H9 (cell line): ENCODE measurements around the gene MMEL1. TPM values are rescaled to one million over a fixed set of nuclear protein-coding genes. Genes with fewer than 3 reads are reported as not detected.

ENCODE experiments used
- DNase-seq: peaks from one replicate; pipeline ENCODE4 v3.0.0-alpha.2; 2017
- H2AFZ ChIP-seq: one replicate; pipeline ENCODE4 v1.6.1; 2013; ENCODE audit warnings: mild to moderate bottlenecking, low read length, control low read depth, moderate library complexity
- H2AK5ac ChIP-seq: 2 replicates; pipeline ENCODE4 v1.6.1; 2013; ENCODE audit warnings: low read length, control low read depth, mixed read lengths; ENCODE audit not compliant: insufficient read length
- H2BK120ac ChIP-seq: one replicate; pipeline ENCODE4 v1.6.1; 2013; ENCODE audit warnings: low read depth, mild to moderate bottlenecking, low read length, control low read depth, inconsistent platforms; ENCODE audit not compliant: poor library complexity, severe bottlenecking
- H2BK12ac ChIP-seq: 2 replicates; pipeline ENCODE4 v1.6.1; 2013; ENCODE audit warnings: low read length, control low read depth, mixed read lengths, low read depth; ENCODE audit not compliant: insufficient read length
- H2BK15ac ChIP-seq: 2 replicates; pipeline ENCODE4 v1.6.1; 2013; ENCODE audit warnings: low read depth, low read length, control low read depth
- H2BK20ac ChIP-seq: one replicate; pipeline ENCODE4 v1.6.1; 2013; ENCODE audit warnings: low read depth, mild to moderate bottlenecking, low read length, control low read depth, inconsistent platforms; ENCODE audit not compliant: poor library complexity, severe bottlenecking
- H2BK5ac ChIP-seq: 2 replicates; pipeline ENCODE4 v1.6.1; 2013; ENCODE audit warnings: low read length, control low read depth, mixed read lengths; ENCODE audit not compliant: insufficient read length
- H3K14ac ChIP-seq: 2 replicates; pipeline ENCODE4 v1.6.1; 2013; ENCODE audit warnings: low read length, control low read depth; ENCODE audit not compliant: insufficient read depth
- H3K18ac ChIP-seq: 2 replicates; pipeline ENCODE4 v1.6.1; 2013; ENCODE audit warnings: low read depth, mild to moderate bottlenecking, mixed read lengths, low read length, control low read depth; ENCODE audit not compliant: insufficient read length
- H3K23ac ChIP-seq: 2 replicates; pipeline ENCODE4 v1.6.1; 2013; ENCODE audit warnings: low read length, control low read depth, mixed read lengths, low read depth; ENCODE audit not compliant: insufficient read length
- H3K23me2 ChIP-seq: 2 replicates; pipeline ENCODE4 v1.6.1; 2013; ENCODE audit warnings: low read depth, mild to moderate bottlenecking, mixed read lengths, low read length, control low read depth; ENCODE audit not compliant: insufficient read length, poor library complexity, severe bottlenecking
- H3K27ac ChIP-seq: 2 replicates; pipeline ENCODE4 v1.5.1; 2013; ENCODE audit warnings: low read length, control low read depth, mixed read lengths, low read depth; ENCODE audit not compliant: insufficient read length
- H3K27me3 ChIP-seq: 2 replicates; pipeline ENCODE4 v1.6.1; 2013; ENCODE audit warnings: low read length, control low read depth, inconsistent platforms; ENCODE audit not compliant: insufficient read depth
- H3K4ac ChIP-seq: 2 replicates; pipeline ENCODE4 v1.6.1; 2013; ENCODE audit warnings: low read depth, mild to moderate bottlenecking, control low read depth, inconsistent platforms, low read length, moderate library complexity
- H3K4me1 ChIP-seq: 2 replicates; pipeline ENCODE4 v1.6.1; 2013; ENCODE audit warnings: low read length, control low read depth, inconsistent platforms; ENCODE audit not compliant: insufficient read depth
- H3K4me2 ChIP-seq: 2 replicates; pipeline ENCODE4 v1.6.1; 2013; ENCODE audit warnings: low read length, control low read depth, mixed read lengths; ENCODE audit not compliant: insufficient read length, insufficient read depth
- H3K56ac ChIP-seq: 2 replicates; pipeline ENCODE4 v1.6.1; 2013; ENCODE audit warnings: low read depth, mild to moderate bottlenecking, mixed read lengths, low read length, control low read depth; ENCODE audit not compliant: insufficient read length
- H3K79me1 ChIP-seq: 2 replicates; pipeline ENCODE4 v1.6.1; 2013; ENCODE audit warnings: low read depth, mild to moderate bottlenecking, moderate library complexity, low read length, control low read depth, inconsistent platforms; ENCODE audit not compliant: insufficient read depth, poor library complexity, severe bottlenecking
- H3K79me2 ChIP-seq: 2 replicates; pipeline ENCODE4 v1.6.1; 2013; ENCODE audit warnings: low read length, control low read depth, inconsistent platforms; ENCODE audit not compliant: insufficient read depth
- H3K9ac ChIP-seq: 2 replicates; pipeline ENCODE4 v1.6.1; 2013; ENCODE audit warnings: low read length, control low read depth, mixed read lengths; ENCODE audit not compliant: insufficient read length; ENCODE audit errors: extremely low read depth
- H3K9me3 ChIP-seq: one replicate; pipeline ENCODE4 v1.6.1; 2013; ENCODE audit warnings: low read depth, low read length, inconsistent platforms; ENCODE audit not compliant: control insufficient read depth
- H3T11ph ChIP-seq: one replicate; pipeline ENCODE4 v1.6.1; 2013; ENCODE audit warnings: mild to moderate bottlenecking, low read length, control low read depth, inconsistent platforms
- H4K20me1 ChIP-seq: one replicate; pipeline ENCODE4 v1.6.1; 2013; ENCODE audit not compliant: control insufficient read depth, insufficient read length, insufficient read depth
- H4K5ac ChIP-seq: 2 replicates; pipeline ENCODE4 v1.6.1; 2013; ENCODE audit warnings: low read depth, mild to moderate bottlenecking, mixed read lengths, low read length, control low read depth; ENCODE audit not compliant: insufficient read length
- H4K8ac ChIP-seq: replicated peaks from 2 replicates; pipeline ENCODE4 v1.6.1; 2013; ENCODE audit warnings: low read length, control low read depth, mixed read lengths, low read depth; ENCODE audit not compliant: insufficient read length
- H4K91ac ChIP-seq: 2 replicates; pipeline ENCODE4 v1.6.1; 2013; ENCODE audit warnings: low read depth, mild to moderate bottlenecking, moderate library complexity, mixed read lengths, low read length, control low read depth; ENCODE audit not compliant: insufficient read length
- H3K27ac Mint-ChIP-seq, 3 experiments: 2 replicates in 2 of 3; 3 replicates in 1 of 3; pipeline ENCODE4 v1.8.0; 2020 to 2021; ENCODE audit warnings: mixed read lengths in 3 of 3, mild to moderate bottlenecking in 1 of 3, moderate library complexity in 1 of 3
- H3K27me3 Mint-ChIP-seq: 2 replicates; pipeline ENCODE4 v1.8.0; 2021; ENCODE audit warnings: low read depth, mild to moderate bottlenecking, moderate library complexity, mixed read lengths
- H3K36me3 Mint-ChIP-seq, 3 experiments: 2 replicates in 2 of 3; 3 replicates in 1 of 3; pipeline ENCODE4 v1.8.0; 2020 to 2021; ENCODE audit warnings: low read depth in 3 of 3, mixed read lengths in 3 of 3; ENCODE audit not compliant: insufficient read depth in 1 of 3
- H3K4me1 Mint-ChIP-seq, 2 experiments: 2 replicates each; pipeline ENCODE4 v1.8.0; 2020; ENCODE audit warnings: mixed read lengths in 2 of 2
- H3K4me3 Mint-ChIP-seq, 2 experiments: 2 replicates in 1 of 2; 3 replicates in 1 of 2; pipeline ENCODE4 v1.8.0; 2020 to 2021; ENCODE audit warnings: mild to moderate bottlenecking in 2 of 2, mixed read lengths in 2 of 2, moderate library complexity in 1 of 2
- H3K9me3 Mint-ChIP-seq, 2 experiments: 2 replicates in 1 of 2; 3 replicates in 1 of 2; pipeline ENCODE4 v1.8.0; 2020; ENCODE audit warnings: mild to moderate bottlenecking in 2 of 2, mixed read lengths in 2 of 2, moderate library complexity in 1 of 2
- CTCF ChIP-seq: fragments of 200-600 bp; sonication (generic); conservative IDR thresholded peaks from 3 replicates; pipeline ENCODE4 v1.8.0; 2021; ENCODE audit warnings: antibody characterized with exemption, mild to moderate bottlenecking
- WGBS: extraction: QIAGEN DNeasy Blood & Tissue Kit; methylation state at CpG from one replicate; pipeline ENCODE4 v1.1.7; 2013; ENCODE audit warnings: missing lambda C conversion rate, low lambda C conversion rate, mixed read lengths; ENCODE audit not compliant: insufficient read length; ENCODE audit errors: extremely low coverage; 5-methylcytosine and 5-hydroxymethylcytosine counted together
- total RNA-seq: library from RNA; stranded (reverse); gene quantifications from 2 replicates; pipeline ENCODE4 v1.2.1, GENCODE V29; 2021

The MMEL1 gene
- total RNA-seq, 1 experiment from 2014 or later: 0.42 TPM

GRCh38 chr1:2645776-2646175 is 13.0 kb upstream of the MMEL1 start:
- H2BK20ac ChIP-seq: no peak overlapping the region
- H3K27me3 ChIP-seq: no peaks in the 10 kb centered on the region
- H4K91ac ChIP-seq: no peak overlapping the region
- no peak overlapping the region for H2BK15ac ChIP-seq
- TF ChIP-seq CTCF: no peak
- no peak overlapping the region for H2BK120ac ChIP-seq
- peaks cover 2 to 5% of the 10 kb centered on the region in 2 experiments; a peak in 1 of 4 replicates for H3K4me1 Mint-ChIP-seq
- H3K56ac ChIP-seq: no peak overlapping the region
- no peak overlapping the region for H3K18ac ChIP-seq
- H3K27ac Mint-ChIP-seq: no peak overlapping the region
- peaks cover 10% of the 10 kb centered on the region for H3K23me2 ChIP-seq
- H3T11ph ChIP-seq: no peak overlapping the region
- H2BK12ac ChIP-seq: no peak overlapping the region
- H2BK5ac ChIP-seq: no peak overlapping the region
- no CpG with 5 or more reads among the region's 11 CpGs for WGBS
- H4K5ac ChIP-seq: no peak overlapping the region
- H3K23ac ChIP-seq: no peak overlapping the region
- H3K27me3 Mint-ChIP-seq: peaks cover 15% of the 10 kb centered on the region
- no peaks in the 10 kb centered on the region for H4K20me1 ChIP-seq
- no peaks in the 10 kb centered on the region for H3K79me2 ChIP-seq
- no peak overlapping the region for H4K8ac ChIP-seq
- no peak overlapping the region for H3K4ac ChIP-seq
- H2AK5ac ChIP-seq: no peak overlapping the region
- H3K9ac ChIP-seq: no peak overlapping the region
- no peak overlapping the region; a peak in 1 of 5 replicates for H3K4me3 Mint-ChIP-seq
- no peak overlapping the region for H3K14ac ChIP-seq
- H3K27ac ChIP-seq: no peak overlapping the region
- H2AFZ ChIP-seq: no peak overlapping the region
- peaks cover 29% of the 10 kb centered on the region for H3K9me3 ChIP-seq
- DNase-seq: no peak
- H3K4me1 ChIP-seq: no peaks in the 10 kb centered on the region
- H3K9me3 Mint-ChIP-seq: peaks cover 32 to 46% of the 10 kb centered on the region in 2 experiments
- H3K79me1 ChIP-seq: no peaks in the 10 kb centered on the region
- peaks cover 0 to 10% (median 4%) of the 10 kb centered on the region in 3 experiments; a peak in 2 of 7 replicates for H3K36me3 Mint-ChIP-seq
- no peak overlapping the region for H3K4me2 ChIP-seq
